ENCODE data around the gene GJA10.
"Not testable (repeated sequence)": the region's sequence is repeated elsewhere in the genome, so short reads cannot be mapped to it uniquely, and the experiment has no call there.

Gene GJA10

GRCh38 chr6:89887452-89888137, 6.7 kb upstream of the GJA10 start:
- Histone ChIP-seq H3K4me3 (ENCODE audit: low read depth, low read length) (no peak overlapping the region), H3K27ac (ENCODE audit: low read depth, low read length) (no peak overlapping the region), H3K36me3 (ENCODE audit: control insufficient read depth, insufficient read depth, low read length) (no peaks in the 10 kb centered on the region), H3K9ac (ENCODE audit: low read depth, low read length) (no peak overlapping the region), H3K9me3 (ENCODE audit: control insufficient read depth, insufficient read depth, low read length) (no peaks in the 10 kb centered on the region), H3K27me3 (ENCODE audit: control insufficient read depth, insufficient read depth, low read length) (peaks cover 13% of the 10 kb centered on the region; the same call in 1 of the 2 replicates), H3K4me1 (ENCODE audit: control insufficient read depth, insufficient read depth, low read length) (peaks cover 13% of the 10 kb centered on the region)

- Histone ChIP-seq H3K9me3 (ENCODE audit: control insufficient read depth, insufficient read depth, low read length) (no peaks in the 10 kb centered on the region), H3K27me3 (ENCODE audit: control insufficient read depth, insufficient read depth, low read length) (peaks cover 13% of the 10 kb centered on the region; the same call in 1 of the 2 replicates), H3K4me1 (ENCODE audit: control insufficient read depth, insufficient read depth, low read length) (peaks cover 13% of the 10 kb centered on the region), H3K27ac (ENCODE audit: low read depth, low read length) (no peak overlapping the region), H3K4me3 (ENCODE audit: low read depth, low read length) (no peak overlapping the region), H3K9ac (ENCODE audit: low read depth, low read length) (no peak overlapping the region), H3K36me3 (ENCODE audit: control insufficient read depth, insufficient read depth, low read length) (no peaks in the 10 kb centered on the region)
Measured at GRCh38 chr6:89888138-89888514, 6.1 kb upstream of the GJA10 start.

- peaks cover 19% of the 10 kb centered on the region; the same call in 1 of the 2 replicates for H3K27me3 ChIP-seq (ENCODE audit: control insufficient read depth, insufficient read depth, low read length)
- peaks cover 13% of the 10 kb centered on the region for H3K4me1 ChIP-seq (ENCODE audit: control insufficient read depth, insufficient read depth, low read length)
- no peaks in the 10 kb centered on the region for H3K9me3 ChIP-seq (ENCODE audit: control insufficient read depth, insufficient read depth, low read length)
- H3K36me3 ChIP-seq (ENCODE audit: control insufficient read depth, insufficient read depth, low read length): no peaks in the 10 kb centered on the region
- no peak overlapping the region for H3K4me3 ChIP-seq (ENCODE audit: low read depth, low read length)
- no peak overlapping the region for H3K27ac ChIP-seq (ENCODE audit: low read depth, low read length)
- no peak overlapping the region for H3K9ac ChIP-seq (ENCODE audit: low read depth, low read length)
Measured at GRCh38 chr6:89888871-89889270, 5.4 kb upstream of the GJA10 start.

- not testable (repeated sequence) for H3K9ac ChIP-seq (ENCODE audit: low read depth, low read length); H3K36me3 ChIP-seq (ENCODE audit: control insufficient read depth, insufficient read depth, low read length); H3K9me3 ChIP-seq (ENCODE audit: control insufficient read depth, insufficient read depth, low read length)
- H3K27ac ChIP-seq (ENCODE audit: low read depth, low read length): peak overlapping the region; percentile 47
- H3K27me3 ChIP-seq (ENCODE audit: control insufficient read depth, insufficient read depth, low read length): peaks cover 20% of the 10 kb centered on the region; the same call in 1 of the 2 replicates
- peak overlapping the region; percentile 32 for H3K4me3 ChIP-seq (ENCODE audit: low read depth, low read length)
- H3K4me1 ChIP-seq (ENCODE audit: control insufficient read depth, insufficient read depth, low read length): peaks cover 19% of the 10 kb centered on the region
Measured at GRCh38 chr6:89890845-89891528, 3.3 kb upstream of the GJA10 start.

DNA sequence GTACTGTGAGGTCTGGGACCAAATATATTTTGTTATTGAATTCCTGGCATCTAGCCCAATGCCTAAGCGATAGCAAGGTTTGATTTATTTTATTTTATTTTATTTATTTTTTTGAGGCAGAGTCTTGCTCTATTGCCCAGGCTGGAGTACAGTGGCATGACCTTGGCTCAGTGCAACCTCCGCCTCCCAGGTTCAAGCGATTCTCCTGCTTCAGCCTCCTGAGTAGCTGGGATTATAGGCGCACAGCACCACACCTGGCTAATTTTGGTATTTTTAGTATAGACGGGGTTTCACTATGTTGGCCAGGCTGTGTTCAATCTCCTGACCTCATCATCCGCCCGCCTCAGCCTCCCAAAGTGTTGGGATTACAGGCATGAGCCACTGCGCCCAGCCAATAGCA, 1.7 kb upstream of the GJA10 start:
- H3K9ac ChIP-seq (ENCODE audit: low read depth, low read length); H3K27ac ChIP-seq (ENCODE audit: low read depth, low read length); H3K4me3 ChIP-seq (ENCODE audit: low read depth, low read length); H3K36me3 ChIP-seq (ENCODE audit: control insufficient read depth, insufficient read depth, low read length); H3K9me3 ChIP-seq (ENCODE audit: control insufficient read depth, insufficient read depth, low read length): not testable (repeated sequence)
- peaks cover 20% of the 10 kb centered on the region; the same call in 1 of the 2 replicates for H3K27me3 ChIP-seq (ENCODE audit: control insufficient read depth, insufficient read depth, low read length)
- H3K4me1 ChIP-seq (ENCODE audit: control insufficient read depth, insufficient read depth, low read length): peaks cover 34% of the 10 kb centered on the region

DNA sequence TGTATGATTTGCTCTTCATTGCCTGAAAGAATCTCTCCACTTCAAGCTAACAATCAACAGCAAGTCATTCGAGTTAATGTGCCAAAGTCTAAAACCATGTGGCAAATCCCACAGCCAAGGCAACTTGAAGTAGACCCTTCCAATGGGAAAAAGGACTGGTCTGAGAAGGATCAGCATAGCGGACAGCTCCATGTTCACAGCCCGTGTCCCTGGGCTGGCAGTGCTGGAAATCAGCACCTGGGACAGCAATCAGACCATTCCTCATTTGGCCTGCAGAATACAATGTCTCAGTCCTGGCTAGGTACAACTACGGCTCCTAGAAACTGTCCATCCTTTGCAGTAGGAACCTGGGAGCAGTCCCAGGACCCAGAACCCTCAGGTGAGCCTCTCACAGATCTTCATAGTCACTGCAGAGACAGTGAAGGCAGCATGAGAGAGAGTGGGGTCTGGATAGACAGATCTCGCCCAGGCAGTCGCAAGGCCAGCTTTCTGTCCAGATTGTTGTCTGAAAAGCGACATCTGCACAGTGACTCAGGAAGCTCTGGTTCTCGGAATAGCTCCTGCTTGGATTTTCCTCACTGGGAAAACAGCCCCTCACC, 1.1 kb downstream of the GJA10 start:
- H3K27ac ChIP-seq (ENCODE audit: low read depth, low read length): no peak overlapping the region
- no peak overlapping the region for H3K4me3 ChIP-seq (ENCODE audit: low read depth, low read length)
- H3K4me1 ChIP-seq (ENCODE audit: control insufficient read depth, insufficient read depth, low read length): peaks cover 31% of the 10 kb centered on the region
- H3K9ac ChIP-seq (ENCODE audit: low read depth, low read length): no peak overlapping the region
- H3K9me3 ChIP-seq (ENCODE audit: control insufficient read depth, insufficient read depth, low read length): no peaks in the 10 kb centered on the region
- H3K27me3 ChIP-seq (ENCODE audit: control insufficient read depth, insufficient read depth, low read length): peaks cover 7% of the 10 kb centered on the region; the same call in 1 of the 2 replicates
- H3K36me3 ChIP-seq (ENCODE audit: control insufficient read depth, insufficient read depth, low read length): no peaks in the 10 kb centered on the region

- H3K27me3 ChIP-seq (ENCODE audit: control insufficient read depth, insufficient read depth, low read length); H3K4me3 ChIP-seq (ENCODE audit: low read depth, low read length); H3K9ac ChIP-seq (ENCODE audit: low read depth, low read length); H3K9me3 ChIP-seq (ENCODE audit: control insufficient read depth, insufficient read depth, low read length); H3K36me3 ChIP-seq (ENCODE audit: control insufficient read depth, insufficient read depth, low read length); H3K4me1 ChIP-seq (ENCODE audit: control insufficient read depth, insufficient read depth, low read length): not testable (repeated sequence)
- peak overlapping the region; percentile 53 for H3K27ac ChIP-seq (ENCODE audit: low read depth, low read length)
Measured at GRCh38 chr6:89910001-89910901, 16.0 kb downstream of the GJA10 start.

DNA sequence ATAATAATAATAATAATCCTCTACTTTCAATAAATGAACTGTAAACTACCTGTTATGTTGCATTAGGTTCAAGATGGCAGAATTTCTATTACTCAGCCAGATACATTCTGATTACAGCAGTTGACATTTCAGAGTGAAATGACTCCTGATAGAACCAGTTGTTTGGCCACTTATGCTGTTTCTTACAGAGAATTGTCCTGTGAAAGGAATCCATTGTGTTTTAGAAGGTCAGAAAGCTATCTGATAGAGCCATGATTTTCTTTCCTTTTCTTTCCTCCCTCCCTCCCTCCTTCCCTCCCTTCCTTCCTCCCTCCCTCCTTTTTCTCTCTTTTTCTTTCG, 16.6 kb downstream of the GJA10 start:
- Histone ChIP-seq H3K4me3 (ENCODE audit: low read depth, low read length) (no peak overlapping the region), H3K36me3 (ENCODE audit: control insufficient read depth, insufficient read depth, low read length) (no peaks in the 10 kb centered on the region), H3K27me3 (ENCODE audit: control insufficient read depth, insufficient read depth, low read length) (no peaks in the 10 kb centered on the region), H3K9ac (ENCODE audit: low read depth, low read length) (no peak overlapping the region), H3K27ac (ENCODE audit: low read depth, low read length) (no peak overlapping the region), H3K9me3 (ENCODE audit: control insufficient read depth, insufficient read depth, low read length) (no peaks in the 10 kb centered on the region), H3K4me1 (ENCODE audit: control insufficient read depth, insufficient read depth, low read length) (peaks cover 3% of the 10 kb centered on the region; the same call in 1 of the 2 replicates)

GRCh38 chr6:89916136-89916920, 22.1 kb downstream of the GJA10 start:
- no peak overlapping the region for H3K4me3 ChIP-seq (ENCODE audit: low read depth, low read length)
- no peaks in the 10 kb centered on the region for H3K9me3 ChIP-seq (ENCODE audit: control insufficient read depth, insufficient read depth, low read length)
- H3K36me3 ChIP-seq (ENCODE audit: control insufficient read depth, insufficient read depth, low read length): no peaks in the 10 kb centered on the region
- H3K27ac ChIP-seq (ENCODE audit: low read depth, low read length): no peak overlapping the region
- no peak overlapping the region for H3K9ac ChIP-seq (ENCODE audit: low read depth, low read length)
- H3K27me3 ChIP-seq (ENCODE audit: control insufficient read depth, insufficient read depth, low read length): no peaks in the 10 kb centered on the region
- H3K4me1 ChIP-seq (ENCODE audit: control insufficient read depth, insufficient read depth, low read length): no peaks in the 10 kb centered on the region

- H3K4me1 ChIP-seq (ENCODE audit: control insufficient read depth, insufficient read depth, low read length): no peaks in the 10 kb centered on the region
- no peak overlapping the region for H3K27ac ChIP-seq (ENCODE audit: low read depth, low read length)
Measured at GRCh38 chr6:89917216-89917615, 22.9 kb downstream of the GJA10 start.

More at GRCh38 chr6:89917216-89917615, 22.9 kb downstream of the GJA10 start:
- no peak overlapping the region for H3K9ac ChIP-seq (ENCODE audit: low read depth, low read length)
- H3K36me3 ChIP-seq (ENCODE audit: control insufficient read depth, insufficient read depth, low read length): no peaks in the 10 kb centered on the region
- no peaks in the 10 kb centered on the region for H3K9me3 ChIP-seq (ENCODE audit: control insufficient read depth, insufficient read depth, low read length)
- H3K4me3 ChIP-seq (ENCODE audit: low read depth, low read length): no peak overlapping the region
- H3K27me3 ChIP-seq (ENCODE audit: control insufficient read depth, insufficient read depth, low read length): no peaks in the 10 kb centered on the region
